Astrocyte (in vitro differentiated cells and primary cell): ENCODE measurements around the gene TCF7.

Source experiments
- EZH2 ChIP-seq: IDR thresholded peaks from 2 replicates; pipeline ENCODE4 v1.6.1; 2012; ENCODE audit warnings: mild to moderate bottlenecking, low read length, inconsistent platforms; ENCODE audit not compliant: insufficient read depth
- TF ChIP-seq, protein P1 (sequence below): IDR thresholded peaks from 2 replicates; pipeline ENCODE4 v1.5.1; 2011; ENCODE audit warnings: low read depth, mild to moderate bottlenecking, inconsistent platforms, low read length, moderate library complexity; ENCODE audit not compliant: insufficient read depth

DNA sequence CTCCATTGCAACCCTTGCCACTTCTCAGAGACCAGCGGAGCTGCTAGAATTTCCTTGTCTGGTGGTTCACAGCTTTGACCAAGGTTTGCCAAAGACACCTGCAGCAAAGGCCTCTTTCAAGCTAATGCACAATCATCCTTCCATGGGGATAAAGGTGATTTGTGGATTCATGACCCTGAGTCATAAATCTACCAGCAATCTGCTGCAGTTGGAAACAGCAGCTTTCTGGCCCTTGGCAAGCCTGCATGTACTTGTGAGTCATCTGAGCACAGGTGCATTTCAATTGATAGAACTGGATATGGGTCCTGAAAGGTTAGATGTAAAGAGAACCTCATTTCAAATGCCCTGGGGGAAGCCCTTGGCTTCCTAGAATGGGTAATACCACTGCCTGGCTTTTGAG is 21.6 kb upstream of the TCF7 start:
- TF ChIP-seq, protein P1, sequence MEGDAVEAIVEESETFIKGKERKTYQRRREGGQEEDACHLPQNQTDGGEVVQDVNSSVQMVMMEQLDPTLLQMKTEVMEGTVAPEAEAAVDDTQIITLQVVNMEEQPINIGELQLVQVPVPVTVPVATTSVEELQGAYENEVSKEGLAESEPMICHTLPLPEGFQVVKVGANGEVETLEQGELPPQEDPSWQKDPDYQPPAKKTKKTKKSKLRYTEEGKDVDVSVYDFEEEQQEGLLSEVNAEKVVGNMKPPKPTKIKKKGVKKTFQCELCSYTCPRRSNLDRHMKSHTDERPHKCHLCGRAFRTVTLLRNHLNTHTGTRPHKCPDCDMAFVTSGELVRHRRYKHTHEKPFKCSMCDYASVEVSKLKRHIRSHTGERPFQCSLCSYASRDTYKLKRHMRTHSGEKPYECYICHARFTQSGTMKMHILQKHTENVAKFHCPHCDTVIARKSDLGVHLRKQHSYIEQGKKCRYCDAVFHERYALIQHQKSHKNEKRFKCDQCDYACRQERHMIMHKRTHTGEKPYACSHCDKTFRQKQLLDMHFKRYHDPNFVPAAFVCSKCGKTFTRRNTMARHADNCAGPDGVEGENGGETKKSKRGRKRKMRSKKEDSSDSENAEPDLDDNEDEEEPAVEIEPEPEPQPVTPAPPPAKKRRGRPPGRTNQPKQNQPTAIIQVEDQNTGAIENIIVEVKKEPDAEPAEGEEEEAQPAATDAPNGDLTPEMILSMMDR, result no peak
- no peak for TF ChIP-seq EZH2
